ENCODE data around the gene PTPRJ.

The PTPRJ gene

GRCh38 chr11:47955061-47955755 is 25.2 kb upstream of the PTPRJ start:
- no peak for DNase-seq (ENCODE audit: insufficient read length, low spot score)
- FAIRE-seq = no peak
- no peak for TF ChIP-seq CTCF (IDR thresholded peaks at IDR 0.05; ENCODE audit: insufficient read depth, missing control alignments)

- TF ChIP-seq CTCF (IDR thresholded peaks at IDR 0.05; ENCODE audit: insufficient read depth, missing control alignments) = no peak
- DNase-seq (ENCODE audit: insufficient read length, low spot score) (no peak), FAIRE-seq (no peak)
Observed at GRCh38 chr11:47960015-47960414, 20.3 kb upstream of the PTPRJ start.

GRCh38 chr11:47961383-47961782 is 19.0 kb upstream of the PTPRJ start:
- no peak for TF ChIP-seq CTCF (IDR thresholded peaks at IDR 0.05; ENCODE audit: insufficient read depth, missing control alignments)
- DNase-seq (ENCODE audit: insufficient read length, low spot score) (no peak), FAIRE-seq (no peak)

GRCh38 chr11:47964546-47964945 is 15.8 kb upstream of the PTPRJ start:
- FAIRE-seq (no peak), DNase-seq (ENCODE audit: insufficient read length, low spot score) (no peak)
- no peak for TF ChIP-seq CTCF (IDR thresholded peaks at IDR 0.05; ENCODE audit: insufficient read depth, missing control alignments)

- TF ChIP-seq CTCF (IDR thresholded peaks at IDR 0.05; ENCODE audit: insufficient read depth, missing control alignments) = no peak
- FAIRE-seq (no peak), DNase-seq (ENCODE audit: insufficient read length, low spot score) (no peak)
Observed at GRCh38 chr11:47967577-47968525, 12.5 kb upstream of the PTPRJ start.

GRCh38 chr11:47969401-47969800 is 11.0 kb upstream of the PTPRJ start:
- TF ChIP-seq CTCF (IDR thresholded peaks at IDR 0.05; ENCODE audit: insufficient read depth, missing control alignments) = no peak
- FAIRE-seq (no peak), DNase-seq (ENCODE audit: insufficient read length, low spot score) (no peak)

GRCh38 chr11:47971501-47971900 is 8.9 kb upstream of the PTPRJ start:
- DNase-seq (ENCODE audit: insufficient read length, low spot score) (no peak), FAIRE-seq (no peak)
- TF ChIP-seq CTCF (IDR thresholded peaks at IDR 0.05; ENCODE audit: insufficient read depth, missing control alignments) = no peak
